KMS-11 (cell line): ENCODE data around the gene COMP.
A peak's percentile ranks its signal among the peaks of the same experiment; 100 is the strongest.

Source experiments
- H2AFZ ChIP-seq: fragments of 200-600 bp; sonication (generic); 2 replicates; pipeline ENCODE4 v1.6.1; 2016; ENCODE audit warnings: antibody characterized with exemption, mixed run types, low read depth
- H3K27ac ChIP-seq: fragments of 200-600 bp; sonication (generic); 2 replicates; pipeline ENCODE4 v1.6.1; 2016; ENCODE audit warnings: mild to moderate bottlenecking, mixed run types
- H3K27me3 ChIP-seq: fragments of 200-600 bp; sonication (generic); 2 replicates; pipeline ENCODE4 v1.6.1; 2017; ENCODE audit warnings: mild to moderate bottlenecking, low read depth, mixed run types, moderate library complexity; ENCODE audit not compliant: insufficient read depth
- H3K36me3 ChIP-seq: fragments of 200-600 bp; sonication (generic); 2 replicates; pipeline ENCODE4 v1.6.1; 2017; ENCODE audit warnings: mild to moderate bottlenecking, mixed run types; ENCODE audit not compliant: insufficient read depth
- H3K4me1 ChIP-seq: fragments of 200-600 bp; sonication (generic); 2 replicates; pipeline ENCODE4 v1.6.1; 2016; ENCODE audit warnings: mild to moderate bottlenecking, low read depth, mixed run types; ENCODE audit not compliant: poor library complexity, severe bottlenecking
- H3K4me2 ChIP-seq: fragments of 200-600 bp; sonication (generic); 2 replicates; pipeline ENCODE4 v1.7.0; 2016; ENCODE audit warnings: mild to moderate bottlenecking, mixed run types
- H3K4me3 ChIP-seq: fragments of 200-600 bp; sonication (generic); IDR thresholded peaks from 2 replicates; pipeline ENCODE4 v1.6.1; 2017; ENCODE audit warnings: low read depth, low read length, mixed read lengths; ENCODE audit not compliant: insufficient read depth
- H3K79me2 ChIP-seq: fragments of 200-600 bp; sonication (generic); 2 replicates; pipeline ENCODE4 v1.6.1; 2016; ENCODE audit warnings: low read depth, mixed run types; ENCODE audit not compliant: insufficient read depth
- H3K9ac ChIP-seq: fragments of 200-600 bp; sonication (generic); 2 replicates; pipeline ENCODE4 v1.6.1; 2016; ENCODE audit warnings: mild to moderate bottlenecking, mixed run types
- H4K20me1 ChIP-seq: fragments of 200-600 bp; sonication (generic); 2 replicates; pipeline ENCODE4 v1.6.1; 2016; ENCODE audit warnings: mild to moderate bottlenecking, mixed run types; ENCODE audit not compliant: insufficient read depth
- CTCF ChIP-seq: fragments of 200-600 bp; sonication (generic); conservative IDR thresholded peaks from 2 replicates; pipeline ENCODE4 v1.6.1; 2017; ENCODE audit warnings: low read depth, mild to moderate bottlenecking, antibody characterized with exemption, low read length, moderate library complexity, mixed read lengths

Gene COMP

GRCh38 chr19:18763674-18764590 is 27.2 kb downstream of the COMP start:
- TF ChIP-seq CTCF: no peak
- peak overlapping the region; percentile 30; the same call in 1 of the 2 replicates for H3K4me2 ChIP-seq

GRCh38 chr19:18762125-18763023 is 28.7 kb downstream of the COMP start:
- Histone ChIP-seq H3K27me3 (no peaks in the 10 kb centered on the region), H4K20me1 (no peaks in the 10 kb centered on the region), H3K9ac (no peak overlapping the region), H2AFZ (no peak overlapping the region), H3K4me1 (peaks cover 16% of the 10 kb centered on the region), H3K4me2 (no peak overlapping the region), H3K27ac (no peak overlapping the region), H3K79me2 (no peaks in the 10 kb centered on the region), H3K36me3 (no peaks in the 10 kb centered on the region), H3K4me3 (no peak overlapping the region)
- TF ChIP-seq CTCF: no peak

More at GRCh38 chr19:18763674-18764590, 27.2 kb downstream of the COMP start:
- Histone ChIP-seq H3K9ac (no peak overlapping the region), H3K4me3 (no peak overlapping the region), H3K27ac (no peak overlapping the region), H3K79me2 (no peaks in the 10 kb centered on the region), H3K27me3 (no peaks in the 10 kb centered on the region), H3K36me3 (no peaks in the 10 kb centered on the region), H2AFZ (no peak overlapping the region), H3K4me1 (peaks cover 16% of the 10 kb centered on the region), H4K20me1 (no peaks in the 10 kb centered on the region)

- H3K4me1 ChIP-seq: peaks cover 16% of the 10 kb centered on the region
- no peak overlapping the region for H3K4me2 ChIP-seq
- no peak overlapping the region for H2AFZ ChIP-seq
Measured at GRCh38 chr19:18761531-18762110, 29.5 kb downstream of the COMP start.

More at GRCh38 chr19:18761531-18762110, 29.5 kb downstream of the COMP start:
- H3K79me2 ChIP-seq: no peaks in the 10 kb centered on the region
- no peak overlapping the region for H3K9ac ChIP-seq
- H3K4me3 ChIP-seq: no peak overlapping the region
- H3K27ac ChIP-seq: no peak overlapping the region
- H3K27me3 ChIP-seq: no peaks in the 10 kb centered on the region
- H3K36me3 ChIP-seq: no peaks in the 10 kb centered on the region
- no peaks in the 10 kb centered on the region for H4K20me1 ChIP-seq
- TF ChIP-seq CTCF: no peak
